Choroid plexus epithelial cell (primary cell): ENCODE data around the gene PLA2G2D.

Source experiments
- DNase-seq: peaks from one replicate; pipeline ENCODE4 v3.0.0-alpha.2; 2010; ENCODE audit warnings: low read depth
- H3K4me3 ChIP-seq: 2 replicates; pipeline ENCODE4 v1.5.1; 2011; ENCODE audit warnings: low read depth, mild to moderate bottlenecking, control low read depth, low read length, moderate library complexity
- CTCF ChIP-seq: conservative IDR thresholded peaks from 2 replicates; pipeline ENCODE4 v1.5.1; 2011; ENCODE audit warnings: low read depth, mild to moderate bottlenecking, control low read depth, inconsistent platforms, low read length, moderate library complexity

The PLA2G2D gene

DNA sequence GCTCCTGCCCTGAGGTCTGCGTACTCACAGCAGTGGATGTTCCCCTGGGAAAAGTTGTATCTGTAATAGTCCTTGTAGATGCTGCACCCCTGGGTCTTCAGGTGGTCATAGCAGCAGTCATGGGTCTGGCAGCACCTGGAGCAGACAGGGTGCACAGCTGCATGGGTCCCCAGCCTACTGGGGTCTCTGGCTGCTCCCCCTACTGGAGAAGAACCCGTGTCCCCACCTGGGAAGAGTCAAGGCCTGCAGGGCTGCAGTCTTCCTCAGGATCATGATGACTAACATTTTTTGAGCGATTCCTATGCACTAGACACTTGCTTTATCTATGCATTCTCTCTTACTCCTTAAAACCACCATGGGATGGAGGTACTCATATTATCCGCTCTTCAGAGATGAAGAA lies 3.9 kb downstream of the PLA2G2D start:
- no peak for TF ChIP-seq CTCF
- DNase-seq: no peak
- no peak overlapping the region for H3K4me3 ChIP-seq

DNA sequence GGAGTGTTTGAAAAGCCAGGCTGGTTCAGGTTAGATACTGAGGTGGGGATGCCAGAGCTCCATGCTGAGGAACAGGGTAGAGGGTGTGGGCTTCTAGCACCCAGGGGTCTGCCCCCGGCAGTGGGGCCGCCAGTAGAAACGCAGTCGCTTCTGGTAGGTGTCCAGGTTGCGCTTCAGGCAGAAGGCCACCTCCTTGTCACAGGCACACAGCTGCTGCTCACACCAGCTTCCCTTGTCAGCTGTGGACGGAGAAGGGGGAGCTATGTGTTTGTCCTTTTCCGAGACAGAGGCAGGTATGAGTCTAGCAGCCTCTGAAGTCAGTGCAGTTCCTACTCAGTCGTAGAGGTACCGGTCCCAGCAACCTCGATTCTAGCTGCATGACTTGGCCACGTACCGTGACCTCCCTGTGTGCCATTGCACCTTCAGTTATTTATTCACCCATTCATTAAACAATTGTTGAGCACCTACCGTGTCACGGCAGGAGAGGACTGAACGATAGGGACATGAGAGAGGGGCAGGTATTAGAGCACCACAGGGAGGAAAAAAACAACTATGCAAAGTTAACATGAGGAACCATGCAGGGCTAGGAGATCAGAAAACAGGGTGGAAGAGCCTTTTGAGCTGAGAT lies 5.2 kb downstream of the PLA2G2D start:
- no peak overlapping the region for H3K4me3 ChIP-seq
- DNase-seq: no peak
- TF ChIP-seq CTCF: no peak

DNA sequence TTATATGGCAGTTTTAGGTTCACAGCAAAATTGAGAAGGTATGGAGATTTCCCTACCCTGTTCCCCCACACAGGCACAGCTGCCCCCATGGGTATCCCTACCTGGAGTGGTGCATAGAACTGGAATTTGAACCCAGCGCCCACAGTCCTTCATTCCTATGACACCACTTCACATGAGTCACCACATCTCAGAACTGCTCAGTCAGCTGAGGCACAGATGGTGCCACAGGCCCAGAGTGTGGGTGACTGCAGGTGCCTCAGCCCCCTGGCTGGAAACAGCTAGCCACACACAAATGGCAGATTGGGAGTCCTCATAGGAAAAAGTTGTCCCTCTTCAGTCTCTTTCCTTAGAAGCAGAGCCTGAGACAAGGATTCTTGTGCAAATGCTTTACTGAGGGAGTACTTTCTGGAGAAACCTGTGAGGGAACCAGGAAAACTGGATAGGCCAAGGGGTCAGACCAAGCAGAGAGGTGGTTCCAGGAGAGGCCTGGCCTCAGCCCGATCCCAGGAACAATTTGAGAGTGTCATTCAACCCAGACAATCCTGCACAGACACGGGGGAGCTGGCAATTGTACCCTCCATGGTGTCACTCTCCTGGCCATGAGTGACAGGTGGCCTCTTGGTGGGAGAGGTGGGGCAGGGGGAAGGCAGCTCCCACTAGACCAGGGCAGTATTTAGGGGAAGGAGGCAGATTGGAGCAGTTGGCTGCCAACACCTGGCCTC lies 6.9 kb downstream of the PLA2G2D start:
- DNase-seq: no peak
- TF ChIP-seq CTCF: no peak

GRCh38 chr1:20111452-20111851 lies 7.9 kb downstream of the PLA2G2D start:
- no peak for DNase-seq
- no peak overlapping the region for H3K4me3 ChIP-seq
- TF ChIP-seq CTCF: no peak

More for the DNA sequence above, 6.9 kb downstream of the PLA2G2D start:
- no peak overlapping the region for H3K4me3 ChIP-seq

GRCh38 chr1:20110679-20111078 lies 8.7 kb downstream of the PLA2G2D start:
- no peak for TF ChIP-seq CTCF
- DNase-seq: no peak
- no peak overlapping the region for H3K4me3 ChIP-seq

- TF ChIP-seq CTCF: no peak
- DNase-seq: no peak
- no peak overlapping the region for H3K4me3 ChIP-seq
Observed at GRCh38 chr1:20109223-20109856, 10.0 kb downstream of the PLA2G2D start.
